Type B pancreatic cell (in vitro differentiated cells): ENCODE results near the gene USP27X. TPM values are rescaled to one million over a fixed set of nuclear protein-coding genes. Genes with fewer than 3 reads are reported as not detected.

Experiments
- DNase-seq: peaks from one replicate; pipeline ENCODE4 v3.0.0; 2021; ENCODE audit warnings: mixed read lengths; ENCODE audit not compliant: unreplicated experiment; ENCODE audit errors: extremely low spot score
- H3K27ac Mint-ChIP-seq: 2 replicates; pipeline ENCODE4 v1.8.0; 2021; ENCODE audit warnings: mild to moderate bottlenecking, mixed read lengths
- H3K27me3 Mint-ChIP-seq: 2 replicates; pipeline ENCODE4 v1.8.0; 2021; ENCODE audit warnings: mixed read lengths
- H3K36me3 Mint-ChIP-seq: 2 replicates; pipeline ENCODE4 v1.8.0; 2021; ENCODE audit warnings: mixed read lengths
- H3K4me1 Mint-ChIP-seq: one replicate; pipeline ENCODE4 v1.8.0; 2021; ENCODE audit warnings: mixed read lengths; ENCODE audit not compliant: unreplicated experiment
- H3K4me3 Mint-ChIP-seq: 2 replicates; pipeline ENCODE4 v1.8.0; 2021; ENCODE audit warnings: mild to moderate bottlenecking, mixed read lengths
- H3K9me3 Mint-ChIP-seq: 2 replicates; pipeline ENCODE4 v1.8.0; 2021; ENCODE audit warnings: mixed read lengths
- total RNA-seq: library from RNA; stranded (reverse); gene quantifications from 2 replicates; pipeline ENCODE4 v1.2.1, GENCODE V29; 2021; ENCODE audit warnings: low replicate concordance
- TF ChIP-seq, protein P1 (sequence below): fragments of 200-600 bp; sonication (generic); conservative IDR thresholded peaks from 2 replicates; pipeline ENCODE4 v1.5.0; 2021; ENCODE audit warnings: antibody characterized with exemption, mild to moderate bottlenecking

Gene USP27X
- total RNA-seq, 1 donor from 2014 or later: 7.8 TPM

DNA sequence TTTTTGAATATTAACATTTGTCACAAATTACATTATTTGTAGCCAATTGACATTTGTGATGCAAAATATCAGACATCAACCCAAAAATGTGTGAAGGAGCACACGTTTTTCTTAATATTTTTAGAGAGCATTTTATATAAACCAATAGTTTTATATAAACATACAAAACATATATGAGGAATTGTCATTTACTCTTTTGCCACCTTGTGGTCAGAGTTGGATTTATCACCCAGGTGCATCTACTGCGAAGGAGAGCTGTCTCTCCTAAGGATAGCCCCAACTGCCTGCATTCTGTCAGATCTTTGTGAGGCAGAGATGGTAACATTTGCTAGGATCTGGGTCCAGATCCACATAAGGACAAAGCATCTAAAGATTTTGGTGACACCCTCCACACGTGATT, 2.5 kb upstream of the USP27X start:
- Mint-ChIP-seq H3K27ac (peak overlapping the region; percentile 72), H3K4me1 (peaks cover 4% of the 10 kb centered on the region), H3K9me3 (no peaks in the 10 kb centered on the region), H3K36me3 (peaks cover 9% of the 10 kb centered on the region), H3K4me3 (peak overlapping the region; percentile 81), H3K27me3 (no peaks in the 10 kb centered on the region)
- TF ChIP-seq, protein P1, sequence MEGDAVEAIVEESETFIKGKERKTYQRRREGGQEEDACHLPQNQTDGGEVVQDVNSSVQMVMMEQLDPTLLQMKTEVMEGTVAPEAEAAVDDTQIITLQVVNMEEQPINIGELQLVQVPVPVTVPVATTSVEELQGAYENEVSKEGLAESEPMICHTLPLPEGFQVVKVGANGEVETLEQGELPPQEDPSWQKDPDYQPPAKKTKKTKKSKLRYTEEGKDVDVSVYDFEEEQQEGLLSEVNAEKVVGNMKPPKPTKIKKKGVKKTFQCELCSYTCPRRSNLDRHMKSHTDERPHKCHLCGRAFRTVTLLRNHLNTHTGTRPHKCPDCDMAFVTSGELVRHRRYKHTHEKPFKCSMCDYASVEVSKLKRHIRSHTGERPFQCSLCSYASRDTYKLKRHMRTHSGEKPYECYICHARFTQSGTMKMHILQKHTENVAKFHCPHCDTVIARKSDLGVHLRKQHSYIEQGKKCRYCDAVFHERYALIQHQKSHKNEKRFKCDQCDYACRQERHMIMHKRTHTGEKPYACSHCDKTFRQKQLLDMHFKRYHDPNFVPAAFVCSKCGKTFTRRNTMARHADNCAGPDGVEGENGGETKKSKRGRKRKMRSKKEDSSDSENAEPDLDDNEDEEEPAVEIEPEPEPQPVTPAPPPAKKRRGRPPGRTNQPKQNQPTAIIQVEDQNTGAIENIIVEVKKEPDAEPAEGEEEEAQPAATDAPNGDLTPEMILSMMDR: peak; percentile 76
- DNase-seq: no peak

DNA sequence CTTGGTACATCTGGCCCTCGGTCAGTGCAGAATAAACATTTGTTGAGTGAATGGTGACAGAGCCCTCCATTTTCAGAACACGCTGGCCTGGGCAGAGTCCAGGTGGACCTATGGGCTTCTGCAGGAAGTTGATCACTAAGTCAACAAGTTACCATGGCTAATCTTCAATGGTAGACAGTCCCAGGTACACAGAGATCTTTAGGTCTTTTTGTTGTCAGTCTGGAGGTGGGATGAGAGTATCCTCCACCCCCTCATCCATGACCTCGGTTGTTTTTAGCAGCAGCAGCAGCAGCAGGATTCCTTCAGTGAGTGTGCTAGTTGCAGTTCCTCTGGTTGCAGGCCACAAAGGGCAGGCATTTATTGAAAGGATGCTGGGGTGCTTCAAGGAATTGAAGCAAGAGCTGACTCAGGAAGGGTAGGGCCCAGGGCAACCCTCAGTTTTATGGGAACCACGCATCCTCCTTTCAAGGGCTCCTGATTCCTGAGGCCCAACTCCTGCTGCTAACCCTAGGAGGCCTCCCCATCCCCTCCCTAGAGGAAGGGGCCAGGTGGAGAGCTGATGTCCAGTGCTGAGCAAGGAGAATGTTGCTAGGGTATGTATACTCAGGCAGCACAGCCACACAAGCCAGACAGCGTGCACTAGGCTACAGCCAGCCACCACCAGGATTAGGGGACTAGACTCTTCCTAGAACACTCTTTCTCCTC, 1.7 kb upstream of the USP27X start:
- H3K27me3 Mint-ChIP-seq: no peaks in the 10 kb centered on the region
- TF ChIP-seq, protein P1: no peak
- H3K4me3 Mint-ChIP-seq: peak overlapping the region; percentile 9
- H3K27ac Mint-ChIP-seq: peak overlapping the region; percentile 72
- no peak for DNase-seq
- H3K4me1 Mint-ChIP-seq: peaks cover 4% of the 10 kb centered on the region
- no peaks in the 10 kb centered on the region for H3K9me3 Mint-ChIP-seq
- H3K36me3 Mint-ChIP-seq: peaks cover 9% of the 10 kb centered on the region

DNA sequence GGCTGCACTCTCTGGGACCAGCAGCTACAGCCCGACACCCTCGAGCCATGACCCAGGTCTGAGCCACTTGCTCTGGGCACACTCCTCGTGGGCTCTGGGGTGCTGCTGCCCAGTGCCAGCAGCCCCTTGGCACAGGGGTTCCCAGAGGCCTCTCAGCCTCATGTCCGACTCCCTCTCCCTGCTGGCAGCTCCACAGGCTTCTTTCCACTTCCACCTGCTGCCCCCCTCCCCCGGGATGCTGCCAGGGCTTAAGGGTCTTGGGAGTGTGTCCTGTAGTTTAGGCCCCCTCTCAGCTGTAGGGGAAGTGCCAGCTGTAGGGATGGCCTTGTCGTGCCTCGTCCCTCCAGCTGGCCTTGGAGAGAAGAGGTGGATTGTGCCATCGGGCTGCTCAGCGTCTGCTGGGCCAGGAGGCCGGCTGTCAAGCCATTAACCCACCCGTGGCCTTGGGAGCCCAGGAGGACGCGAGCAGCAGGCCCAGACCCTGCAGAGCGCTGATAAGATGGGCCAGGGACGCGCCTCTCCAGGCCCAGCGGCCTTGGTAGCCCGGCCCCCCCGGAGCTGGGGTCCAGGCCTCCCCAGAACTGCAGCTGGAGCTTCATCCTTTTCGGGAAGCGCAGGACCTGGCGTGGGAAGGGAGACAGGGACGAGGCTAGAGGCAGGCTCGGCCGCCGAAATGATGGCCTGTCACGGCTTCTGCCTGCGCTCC, 1.0 kb upstream of the USP27X start:
- H3K4me3 Mint-ChIP-seq: peak overlapping the region; percentile 88
- H3K27ac Mint-ChIP-seq: peak overlapping the region; percentile 82
- no peaks in the 10 kb centered on the region for H3K27me3 Mint-ChIP-seq
- H3K9me3 Mint-ChIP-seq: no peaks in the 10 kb centered on the region
- TF ChIP-seq, protein P1: no peak
- no peak for DNase-seq
- peaks cover 4% of the 10 kb centered on the region for H3K4me1 Mint-ChIP-seq
- H3K36me3 Mint-ChIP-seq: peaks cover 9% of the 10 kb centered on the region

DNA sequence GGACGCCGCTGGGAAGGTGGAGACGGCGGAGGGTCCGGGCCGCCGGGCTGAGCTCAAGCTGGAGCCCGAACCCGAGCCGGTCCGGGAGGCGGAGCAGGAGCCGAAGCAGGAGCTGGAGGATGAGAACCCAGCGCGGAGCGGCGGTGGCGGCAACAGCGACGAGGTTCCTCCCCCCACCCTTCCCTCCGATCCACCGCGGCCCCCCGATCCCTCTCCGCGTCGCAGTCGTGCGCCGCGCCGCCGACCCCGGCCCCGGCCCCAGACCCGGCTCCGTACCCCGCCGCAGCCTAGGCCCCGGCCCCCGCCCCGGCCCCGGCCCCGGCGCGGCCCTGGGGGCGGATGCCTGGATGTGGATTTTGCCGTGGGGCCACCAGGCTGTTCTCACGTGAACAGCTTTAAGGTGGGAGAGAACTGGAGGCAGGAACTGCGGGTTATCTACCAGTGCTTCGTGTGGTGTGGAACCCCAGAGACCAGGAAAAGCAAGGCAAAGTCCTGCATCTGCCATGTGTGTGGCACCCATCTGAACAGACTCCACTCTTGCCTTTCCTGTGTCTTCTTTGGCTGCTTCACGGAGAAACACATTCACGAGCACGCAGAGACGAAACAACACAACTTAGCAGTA, 483 bp downstream of the USP27X start:
- peak overlapping the region; percentile 88 for H3K4me3 Mint-ChIP-seq
- H3K36me3 Mint-ChIP-seq: peaks cover 14% of the 10 kb centered on the region
- TF ChIP-seq, protein P1: no peak
- peaks cover 10% of the 10 kb centered on the region for H3K4me1 Mint-ChIP-seq
- peak overlapping the region; percentile 71 for H3K27ac Mint-ChIP-seq
- no peaks in the 10 kb centered on the region for H3K27me3 Mint-ChIP-seq
- H3K9me3 Mint-ChIP-seq: no peaks in the 10 kb centered on the region
- DNase-seq: no peak

DNA sequence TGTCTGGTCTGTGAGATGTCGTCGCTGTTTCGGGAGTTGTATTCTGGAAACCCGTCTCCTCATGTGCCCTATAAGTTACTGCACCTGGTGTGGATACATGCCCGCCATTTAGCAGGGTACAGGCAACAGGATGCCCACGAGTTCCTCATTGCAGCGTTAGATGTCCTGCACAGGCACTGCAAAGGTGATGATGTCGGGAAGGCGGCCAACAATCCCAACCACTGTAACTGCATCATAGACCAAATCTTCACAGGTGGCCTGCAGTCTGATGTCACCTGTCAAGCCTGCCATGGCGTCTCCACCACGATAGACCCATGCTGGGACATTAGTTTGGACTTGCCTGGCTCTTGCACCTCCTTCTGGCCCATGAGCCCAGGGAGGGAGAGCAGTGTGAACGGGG, 1.4 kb downstream of the USP27X start:
- TF ChIP-seq, protein P1: no peak
- Mint-ChIP-seq H3K4me3 (peak overlapping the region; percentile 34), H3K4me1 (peaks cover 10% of the 10 kb centered on the region), H3K27me3 (no peaks in the 10 kb centered on the region), H3K9me3 (no peaks in the 10 kb centered on the region), H3K36me3 (peaks cover 14% of the 10 kb centered on the region), H3K27ac (no peak overlapping the region)
- no peak for DNase-seq
